Spleen (tissue), 7 donors: ENCODE measurements around the gene IDS.

ENCODE experiments used
- CTCF ChIP-seq, 11 experiments: fragments of 200-600 bp in 7 of 11; fragments of 450-650 bp in 4 of 11; sonication (generic) in 4 of 11; IDR thresholded peaks in 8 of 11; conservative IDR thresholded peaks in 3 of 11; 1 replicate in 7 of 11; 2 replicates in 4 of 11; pipeline versions ENCODE4 v1.4.0 to v1.8.0; 2016 to 2021; ENCODE audit warnings: antibody characterized with exemption in 11 of 11, inconsistent platforms in 4 of 11, mild to moderate bottlenecking in 1 of 11
- POLR2A ChIP-seq, 3 donors: fragments of 450-650 bp; IDR thresholded peaks; one replicate each; pipeline ENCODE4 v1.5.1; 2017; ENCODE audit warnings: antibody characterized with exemption in 3 of 3, mild to moderate bottlenecking in 1 of 3
- donor health status: DM: no; HTN: no; CAD: no; lungs with moderate emphysema.
- donor health status: DM: no; HTN: no; CAD: no.
- donor health status: DM: no; HTN: no; CAD: no.

DNA sequence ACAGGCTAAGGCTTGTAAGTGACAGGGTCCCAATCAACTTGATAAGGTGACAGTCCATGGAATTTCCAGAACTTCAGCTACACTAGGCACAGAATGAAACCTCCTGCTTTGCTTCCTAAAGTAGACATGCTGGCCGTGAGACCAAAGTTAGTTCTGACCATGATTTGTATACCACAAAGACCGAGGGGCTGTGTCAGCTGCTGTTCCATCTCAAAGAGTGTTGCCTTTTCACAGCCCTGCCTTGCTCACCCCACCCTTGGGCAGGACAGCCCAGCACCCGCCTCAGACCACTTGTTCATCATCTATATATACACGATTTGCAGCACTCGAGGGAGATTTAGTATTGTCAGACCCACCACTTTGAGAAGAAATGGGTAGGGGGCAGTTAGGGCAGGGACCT, 5.3 kb downstream of the IDS start:
- TF ChIP-seq CTCF (IDR thresholded peaks at IDR 0.05 in 8 of 11, conservative IDR thresholded peaks at IDR 0.05 in 3 of 11) (no peak), POLR2A (IDR thresholded peaks at IDR 0.05) (no peak)
